T-helper 17 cell (primary cell): ENCODE data around the gene MVK. TPM values are rescaled to one million over a fixed set of nuclear protein-coding genes. Genes with fewer than 3 reads are reported as not detected.
"Not testable (repeated sequence)": the region's sequence is repeated elsewhere in the genome, so short reads cannot be mapped to it uniquely, and the experiment has no call there.

Source experiments
- ATAC-seq: fragments of 150-1000 bp; cut with Tn5 transposase; 2 replicates; pipeline ENCODE4 v1.10.0; 2021; ENCODE audit warnings: mild to moderate bottlenecking, moderate library complexity
- DNase-seq, 3 donors: peaks; one replicate each; pipeline versions ENCODE4 v3.0.0 to v3.0.0-alpha.2; 2020 to 2021
- H3K9me3 ChIP-seq: one replicate; pipeline ENCODE4 v1.7.0; 2013; ENCODE audit warnings: low read length, mild to moderate bottlenecking; ENCODE audit not compliant: control insufficient read depth, poor library complexity, severe bottlenecking
- H3K27ac Mint-ChIP-seq: one replicate; pipeline ENCODE4 v1.8.0; 2022; ENCODE audit warnings: mild to moderate bottlenecking, moderate library complexity, mixed read lengths
- H3K27me3 Mint-ChIP-seq: one replicate; pipeline ENCODE4 v1.8.0; 2022; ENCODE audit warnings: mixed read lengths
- H3K36me3 Mint-ChIP-seq: one replicate; pipeline ENCODE4 v1.8.0; 2022; ENCODE audit warnings: low read depth, mixed read lengths
- H3K4me1 Mint-ChIP-seq: one replicate; pipeline ENCODE4 v1.8.0; 2022; ENCODE audit warnings: mild to moderate bottlenecking, mixed read lengths
- H3K4me3 Mint-ChIP-seq: one replicate; pipeline ENCODE4 v1.8.0; 2022; ENCODE audit warnings: mild to moderate bottlenecking, moderate library complexity, mixed read lengths
- total RNA-seq, 4 donors: library from RNA in 2 of 4; stranded (reverse) in 2 of 4; gene quantifications; one replicate each; pipeline ENCODE4 v1.2.3 and lab custom pipeline; 2022 to 2026

The MVK gene
- total RNA-seq, 2 donors from 2014 or later: 10.8 to 14.8 TPM

- Mint-ChIP-seq H3K27ac (no peak overlapping the region), H3K27me3 (no peaks in the 10 kb centered on the region), H3K36me3 (no peaks in the 10 kb centered on the region), H3K4me1 (peaks cover 30% of the 10 kb centered on the region), H3K4me3 (no peak overlapping the region)
- no peak for DNase-seq
- no peak for ATAC-seq
- no peaks in the 10 kb centered on the region for H3K9me3 ChIP-seq
These were observed 19.3 kb downstream of the MVK start for GRCh38 chr12:109592905-109593272.

- no peak overlapping the region for H3K27ac Mint-ChIP-seq
- H3K4me1 Mint-ChIP-seq: peaks cover 32% of the 10 kb centered on the region
- H3K36me3 Mint-ChIP-seq: no peaks in the 10 kb centered on the region
- DNase-seq (no peak), ATAC-seq (no peak)
- H3K27me3 Mint-ChIP-seq: no peaks in the 10 kb centered on the region
- no peak overlapping the region for H3K4me3 Mint-ChIP-seq
- no peaks in the 10 kb centered on the region for H3K9me3 ChIP-seq
These were observed 21.1 kb downstream of the MVK start for GRCh38 chr12:109594556-109595317.

GRCh38 chr12:109595321-109595902 is 21.8 kb downstream of the MVK start:
- ATAC-seq: peak; percentile 76

GRCh38 chr12:109596418-109597244 is 23.0 kb downstream of the MVK start:
- DNase-seq (no peak), ATAC-seq (no peak)
- Mint-ChIP-seq H3K4me1 (peaks cover 30% of the 10 kb centered on the region), H3K27me3 (no peaks in the 10 kb centered on the region), H3K27ac (no peak overlapping the region), H3K36me3 (no peaks in the 10 kb centered on the region), H3K4me3 (no peak overlapping the region)
- no peaks in the 10 kb centered on the region for H3K9me3 ChIP-seq

More at GRCh38 chr12:109595321-109595902, 21.8 kb downstream of the MVK start:
- no peaks in the 10 kb centered on the region for H3K36me3 Mint-ChIP-seq
- H3K27me3 Mint-ChIP-seq: no peaks in the 10 kb centered on the region
- H3K9me3 ChIP-seq: no peaks in the 10 kb centered on the region
- peaks cover 32% of the 10 kb centered on the region for H3K4me1 Mint-ChIP-seq
- peak in 1 of 3 donors; percentile 11 for DNase-seq
- H3K4me3 Mint-ChIP-seq: peak overlapping the region; percentile 43
- H3K27ac Mint-ChIP-seq: no peak overlapping the region

- H3K4me3 Mint-ChIP-seq: peak overlapping the region; percentile 33
- H3K27me3 Mint-ChIP-seq: no peaks in the 10 kb centered on the region
- H3K27ac Mint-ChIP-seq: no peak overlapping the region
- no peak for DNase-seq
- no peaks in the 10 kb centered on the region for H3K9me3 ChIP-seq
- ATAC-seq: no peak
- no peaks in the 10 kb centered on the region for H3K36me3 Mint-ChIP-seq
- peaks cover 30% of the 10 kb centered on the region for H3K4me1 Mint-ChIP-seq
These were observed 23.8 kb downstream of the MVK start for GRCh38 chr12:109597414-109597794.

- H3K9me3 ChIP-seq: no peaks in the 10 kb centered on the region
- DNase-seq (peak; percentile 36 to 52 (median 51)), ATAC-seq (peak; percentile 62)
- peak overlapping the region; percentile 33 for H3K4me3 Mint-ChIP-seq
- H3K27me3 Mint-ChIP-seq: no peaks in the 10 kb centered on the region
- H3K4me1 Mint-ChIP-seq: peaks cover 30% of the 10 kb centered on the region
- H3K36me3 Mint-ChIP-seq: no peaks in the 10 kb centered on the region
- H3K27ac Mint-ChIP-seq: peak overlapping the region; percentile 1
These were observed 24.3 kb downstream of the MVK start for GRCh38 chr12:109597795-109598427.

- H3K4me3 Mint-ChIP-seq: no peak overlapping the region
These were observed 24.8 kb downstream of the MVK start for GRCh38 chr12:109598428-109598854.

GRCh38 chr12:109599087-109599486 is 25.5 kb downstream of the MVK start:
- Mint-ChIP-seq H3K36me3 (no peaks in the 10 kb centered on the region), H3K4me1 (peaks cover 30% of the 10 kb centered on the region), H3K27ac (no peak overlapping the region), H3K4me3 (no peak overlapping the region), H3K27me3 (peaks cover 6% of the 10 kb centered on the region)
- no peaks in the 10 kb centered on the region for H3K9me3 ChIP-seq
- DNase-seq: no peak
- no peak for ATAC-seq

More at GRCh38 chr12:109598428-109598854, 24.8 kb downstream of the MVK start:
- Mint-ChIP-seq H3K36me3 (no peaks in the 10 kb centered on the region), H3K27ac (peak overlapping the region; percentile 1), H3K27me3 (peaks cover 2% of the 10 kb centered on the region), H3K4me1 (peaks cover 30% of the 10 kb centered on the region)
- DNase-seq (no peak), ATAC-seq (no peak)
- no peaks in the 10 kb centered on the region for H3K9me3 ChIP-seq

GRCh38 chr12:109600481-109600880 is 26.9 kb downstream of the MVK start:
- H3K36me3 Mint-ChIP-seq: no peaks in the 10 kb centered on the region
- peaks cover 17% of the 10 kb centered on the region for H3K4me1 Mint-ChIP-seq
- no peaks in the 10 kb centered on the region for H3K9me3 ChIP-seq
- H3K27ac Mint-ChIP-seq: no peak overlapping the region
- DNase-seq: no peak
- no peak for ATAC-seq
- H3K27me3 Mint-ChIP-seq: peaks cover 6% of the 10 kb centered on the region
- no peak overlapping the region for H3K4me3 Mint-ChIP-seq

GRCh38 chr12:109600995-109601394 is 27.4 kb downstream of the MVK start:
- H3K27me3 Mint-ChIP-seq: peaks cover 6% of the 10 kb centered on the region
- no peaks in the 10 kb centered on the region for H3K9me3 ChIP-seq
- DNase-seq (no peak), ATAC-seq (no peak)
- H3K36me3 Mint-ChIP-seq: no peaks in the 10 kb centered on the region
- no peak overlapping the region for H3K27ac Mint-ChIP-seq
- H3K4me1 Mint-ChIP-seq: peaks cover 12% of the 10 kb centered on the region
- no peak overlapping the region for H3K4me3 Mint-ChIP-seq

- no peaks in the 10 kb centered on the region for H3K9me3 ChIP-seq
- DNase-seq (no peak), ATAC-seq (no peak)
- Mint-ChIP-seq H3K4me3 (no peak overlapping the region), H3K27me3 (peaks cover 6% of the 10 kb centered on the region), H3K4me1 (peaks cover 10% of the 10 kb centered on the region), H3K27ac (no peak overlapping the region), H3K36me3 (no peaks in the 10 kb centered on the region)
These were observed 28.0 kb downstream of the MVK start for GRCh38 chr12:109601557-109601956.

- not testable (repeated sequence) for H3K4me1 Mint-ChIP-seq, H3K27ac Mint-ChIP-seq
These were observed 28.5 kb downstream of the MVK start for GRCh38 chr12:109602132-109602531.

GRCh38 chr12:109604132-109604585 is 30.6 kb downstream of the MVK start:
- Mint-ChIP-seq H3K27ac (no peak overlapping the region), H3K4me3 (peak overlapping the region; percentile 41), H3K27me3 (peaks cover 13% of the 10 kb centered on the region), H3K36me3 (no peaks in the 10 kb centered on the region), H3K4me1 (peaks cover 3% of the 10 kb centered on the region)
- DNase-seq: no peak
- H3K9me3 ChIP-seq: no peaks in the 10 kb centered on the region
- ATAC-seq: no peak

More at GRCh38 chr12:109602132-109602531, 28.5 kb downstream of the MVK start:
- peaks cover 11% of the 10 kb centered on the region for H3K27me3 Mint-ChIP-seq
- H3K4me3 Mint-ChIP-seq, ATAC-seq, H3K36me3 Mint-ChIP-seq, H3K9me3 ChIP-seq, DNase-seq: not testable (repeated sequence)
